ENCODE data around the gene LPCAT2. TPM values are rescaled to one million over a fixed set of nuclear protein-coding genes. Genes with fewer than 3 reads are reported as not detected.

LPCAT2 gene
- polyA plus RNA-seq, 1 donor from 2014 or later, result 0.59 TPM

DNA sequence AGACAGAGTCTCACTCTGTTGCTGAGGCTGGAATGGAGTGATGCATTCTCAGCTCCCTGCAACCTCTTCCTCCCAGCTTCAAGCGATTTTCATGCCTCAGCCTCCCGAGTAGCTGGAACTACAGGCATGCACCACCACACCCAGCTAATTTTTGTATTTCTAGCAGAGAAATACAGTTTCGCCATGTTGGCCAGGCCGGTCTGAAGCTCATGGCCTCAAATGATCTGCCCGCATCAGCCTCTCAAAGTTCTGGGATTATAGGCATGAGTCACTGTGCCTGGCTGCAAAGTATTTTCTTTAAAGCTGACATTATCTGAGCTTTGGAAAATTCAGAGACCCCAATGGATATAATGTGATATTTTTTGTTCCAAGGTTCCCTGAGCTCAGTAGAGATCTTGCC is 115.8 kb downstream of the LPCAT2 start:
- Histone ChIP-seq H3K36me3 (ENCODE audit: insufficient read depth, low read length) (no peaks in the 10 kb centered on the region), H3K9me2 (ENCODE audit: insufficient read depth, low read length) (no peaks in the 10 kb centered on the region), H3K9ac (ENCODE audit: low read length) (no peak overlapping the region), H2AFZ (ENCODE audit: low read depth, low read length) (no peak overlapping the region), H3K79me2 (replicated peaks; ENCODE audit: insufficient read depth, low read length) (no peaks in the 10 kb centered on the region), H3K4me3 (ENCODE audit: low read length) (no peak overlapping the region), H3F3A (ENCODE audit: insufficient read depth, low read length, poor library complexity, severe bottlenecking) (no peaks in the 10 kb centered on the region), H3K27me3 (ENCODE audit: insufficient read depth, low read depth, low read length) (no peaks in the 10 kb centered on the region), H3K27ac (ENCODE audit: low read length) (no peak overlapping the region), H3K4me2 (ENCODE audit: low read length) (no peak overlapping the region), H3K9me3 (ENCODE audit: low read length) (no peaks in the 10 kb centered on the region), H4K20me1 (ENCODE audit: insufficient read depth) (no peaks in the 10 kb centered on the region)
- TF ChIP-seq MXI1 (conservative IDR thresholded peaks at IDR 0.05; ENCODE audit: poor library complexity, severe bottlenecking), result no peak
- TF ChIP-seq EZH2 (IDR thresholded peaks at IDR 0.05; ENCODE audit: borderline replicate concordance, insufficient read depth, low read length, poor library complexity, severe bottlenecking), result no peak
- no peak for TF ChIP-seq RAD21 (conservative IDR thresholded peaks at IDR 0.05)
- TF ChIP-seq EP300 (conservative IDR thresholded peaks at IDR 0.05; ENCODE audit: poor library complexity, severe bottlenecking), result no peak
- TF ChIP-seq POLR2AphosphoS5 (IDR thresholded peaks at IDR 0.05), result no peak
- TF ChIP-seq, protein P1, sequence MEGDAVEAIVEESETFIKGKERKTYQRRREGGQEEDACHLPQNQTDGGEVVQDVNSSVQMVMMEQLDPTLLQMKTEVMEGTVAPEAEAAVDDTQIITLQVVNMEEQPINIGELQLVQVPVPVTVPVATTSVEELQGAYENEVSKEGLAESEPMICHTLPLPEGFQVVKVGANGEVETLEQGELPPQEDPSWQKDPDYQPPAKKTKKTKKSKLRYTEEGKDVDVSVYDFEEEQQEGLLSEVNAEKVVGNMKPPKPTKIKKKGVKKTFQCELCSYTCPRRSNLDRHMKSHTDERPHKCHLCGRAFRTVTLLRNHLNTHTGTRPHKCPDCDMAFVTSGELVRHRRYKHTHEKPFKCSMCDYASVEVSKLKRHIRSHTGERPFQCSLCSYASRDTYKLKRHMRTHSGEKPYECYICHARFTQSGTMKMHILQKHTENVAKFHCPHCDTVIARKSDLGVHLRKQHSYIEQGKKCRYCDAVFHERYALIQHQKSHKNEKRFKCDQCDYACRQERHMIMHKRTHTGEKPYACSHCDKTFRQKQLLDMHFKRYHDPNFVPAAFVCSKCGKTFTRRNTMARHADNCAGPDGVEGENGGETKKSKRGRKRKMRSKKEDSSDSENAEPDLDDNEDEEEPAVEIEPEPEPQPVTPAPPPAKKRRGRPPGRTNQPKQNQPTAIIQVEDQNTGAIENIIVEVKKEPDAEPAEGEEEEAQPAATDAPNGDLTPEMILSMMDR (IDR thresholded peaks at IDR 0.05; ENCODE audit: poor library complexity, severe bottlenecking), result no peak
- no peak for TF ChIP-seq REST (IDR thresholded peaks at IDR 0.05; ENCODE audit: borderline replicate concordance)
- TF ChIP-seq SMC3 (conservative IDR thresholded peaks at IDR 0.05; ENCODE audit: poor library complexity), result no peak
- no peak for TF ChIP-seq TAF1 (IDR thresholded peaks at IDR 0.05; ENCODE audit: low read depth)

GRCh38 chr16:55625843-55626242 is 117.0 kb downstream of the LPCAT2 start:
- H2AFZ ChIP-seq (ENCODE audit: low read depth, low read length), result no peak overlapping the region
- no peak overlapping the region for H3K4me2 ChIP-seq (ENCODE audit: low read length)
- H3K27ac ChIP-seq (ENCODE audit: low read length), result no peak overlapping the region
- H3K27me3 ChIP-seq (ENCODE audit: insufficient read depth, low read depth, low read length), result no peaks in the 10 kb centered on the region
- H3K9ac ChIP-seq (ENCODE audit: low read length), result no peak overlapping the region
- no peaks in the 10 kb centered on the region for H3F3A ChIP-seq (ENCODE audit: insufficient read depth, low read length, poor library complexity, severe bottlenecking)
- no peak overlapping the region for H3K4me3 ChIP-seq (ENCODE audit: low read length)
- H3K9me2 ChIP-seq (ENCODE audit: insufficient read depth, low read length), result no peaks in the 10 kb centered on the region
- no peaks in the 10 kb centered on the region for H3K36me3 ChIP-seq (ENCODE audit: insufficient read depth, low read length)
- TF ChIP-seq, protein P1 (IDR thresholded peaks at IDR 0.05; ENCODE audit: poor library complexity, severe bottlenecking), result no peak
- TF ChIP-seq EP300 (conservative IDR thresholded peaks at IDR 0.05; ENCODE audit: poor library complexity, severe bottlenecking), result no peak
- TF ChIP-seq MXI1 (conservative IDR thresholded peaks at IDR 0.05; ENCODE audit: poor library complexity, severe bottlenecking), result no peak
- TF ChIP-seq RAD21 (conservative IDR thresholded peaks at IDR 0.05), result no peak
- TF ChIP-seq TAF1 (IDR thresholded peaks at IDR 0.05; ENCODE audit: low read depth), result no peak
- no peak for TF ChIP-seq EZH2 (IDR thresholded peaks at IDR 0.05; ENCODE audit: borderline replicate concordance, insufficient read depth, low read length, poor library complexity, severe bottlenecking)
- TF ChIP-seq POLR2AphosphoS5 (IDR thresholded peaks at IDR 0.05), result no peak
- TF ChIP-seq SMC3 (conservative IDR thresholded peaks at IDR 0.05; ENCODE audit: poor library complexity), result no peak
- no peak for TF ChIP-seq REST (IDR thresholded peaks at IDR 0.05; ENCODE audit: borderline replicate concordance)
- no peaks in the 10 kb centered on the region for H3K9me3 ChIP-seq (ENCODE audit: low read length)
- H4K20me1 ChIP-seq (ENCODE audit: insufficient read depth), result no peaks in the 10 kb centered on the region
- no peaks in the 10 kb centered on the region for H3K79me2 ChIP-seq (replicated peaks; ENCODE audit: insufficient read depth, low read length)

Data from neural cell (in vitro differentiated cells).